HepG2 (cell line): Measurements from ENCODE around the gene TFEB. TPM values are rescaled to one million over a fixed set of nuclear protein-coding genes. Genes with fewer than 3 reads are reported as not detected.

Experiments
- AGO2 ChIP-seq: fragments of 200-400 bp; formaldehyde crosslinking; optimal IDR thresholded peaks from 2 replicates; pipeline ENCODE3; 2017; ENCODE audit warnings: mild to moderate bottlenecking, low read depth, low read length, moderate library complexity
- ATAD3A ChIP-seq: sonication (generic); formaldehyde crosslinking; IDR thresholded peaks from 2 replicates; pipeline ENCODE4 v1.4.0; 2020; ENCODE audit warnings: missing genetic modification reagents
- CBX5 ChIP-seq: sonication (generic); formaldehyde crosslinking; IDR thresholded peaks from 2 replicates; pipeline ENCODE4 v1.4.0; 2020; ENCODE audit warnings: missing genetic modification reagents, borderline replicate concordance
- CEBPG ChIP-seq: IDR thresholded peaks from 2 replicates; pipeline ENCODE4 v1.6.1; 2016
- CENPT ChIP-seq: sonication (generic); formaldehyde crosslinking; IDR thresholded peaks from 2 replicates; pipeline ENCODE4 v1.8.0; 2022; ENCODE audit warnings: low read depth, mild to moderate bottlenecking, moderate library complexity, missing genetic modification reagents
- CHCHD3 ChIP-seq: sonication (generic); formaldehyde crosslinking; IDR thresholded peaks from 2 replicates; pipeline ENCODE4 v1.8.0; 2022; ENCODE audit warnings: mild to moderate bottlenecking, missing genetic modification reagents, moderate library complexity
- DNMT1 ChIP-seq: sonication (generic); formaldehyde crosslinking; IDR thresholded peaks from 2 replicates; pipeline ENCODE4 v1.5.1; 2020; ENCODE audit warnings: mild to moderate bottlenecking, missing genetic modification reagents
- EEA1 ChIP-seq: sonication (generic); formaldehyde crosslinking; IDR thresholded peaks from 2 replicates; pipeline ENCODE4 v1.5.1; 2020; ENCODE audit warnings: mild to moderate bottlenecking, missing genetic modification reagents, borderline replicate concordance
- FOXO1 ChIP-seq: sonication (generic); formaldehyde crosslinking; IDR thresholded peaks from 2 replicates; pipeline ENCODE4 v1.4.0; 2020; ENCODE audit warnings: missing genetic modification reagents
- IRF9 ChIP-seq: sonication (generic); formaldehyde crosslinking; IDR thresholded peaks from 2 replicates; pipeline ENCODE4 v1.8.0; 2022; ENCODE audit warnings: missing genetic modification reagents, mild to moderate bottlenecking, borderline replicate concordance
- ISL2 ChIP-seq: sonication (generic); formaldehyde crosslinking; IDR thresholded peaks from 2 replicates; pipeline ENCODE4 v1.5.0; 2020; ENCODE audit warnings: missing genetic modification reagents
- MTA3 ChIP-seq: sonication (generic); formaldehyde crosslinking; IDR thresholded peaks from 2 replicates; pipeline ENCODE4 v1.4.0; 2020; ENCODE audit warnings: missing genetic modification reagents
- MXD4 ChIP-seq: IDR thresholded peaks from 2 replicates; pipeline ENCODE4 v1.6.1; 2016; ENCODE audit warnings: mild to moderate bottlenecking, missing biosample characterization, missing genetic modification reagents
- NFE2L1 ChIP-seq: sonication (generic); formaldehyde crosslinking; IDR thresholded peaks from 2 replicates; pipeline ENCODE4 v1.4.0; 2020; ENCODE audit warnings: missing genetic modification reagents, mild to moderate bottlenecking, borderline replicate concordance
- NR2F6 ChIP-seq, 2 experiments: IDR thresholded peaks; 2 replicates each; pipeline ENCODE4 v1.6.1; 2016; ENCODE audit warnings: antibody characterized with exemption in 1 of 2, mild to moderate bottlenecking in 1 of 2
- SAFB2 ChIP-seq: sonication (generic); formaldehyde crosslinking; IDR thresholded peaks from 2 replicates; pipeline ENCODE4 v1.5.1; 2020; ENCODE audit warnings: missing genetic modification reagents, low read depth, mild to moderate bottlenecking, borderline replicate concordance
- SALL1 ChIP-seq: sonication (generic); formaldehyde crosslinking; IDR thresholded peaks from 2 replicates; pipeline ENCODE4 v1.8.0; 2022; ENCODE audit warnings: mild to moderate bottlenecking, missing genetic modification reagents
- SYNCRIP ChIP-seq: fragments of 200-400 bp; formaldehyde crosslinking; IDR thresholded peaks from 2 replicates; pipeline ENCODE4 v1.6.1; 2018; ENCODE audit warnings: mild to moderate bottlenecking, low read depth, low read length; ENCODE audit not compliant: insufficient read depth
- ZFX ChIP-seq: sonication (generic); formaldehyde crosslinking; IDR thresholded peaks from 2 replicates; pipeline ENCODE4 v1.4.0; 2020; ENCODE audit warnings: mild to moderate bottlenecking, low read depth, missing genetic modification reagents, moderate library complexity
- ZFYVE20 ChIP-seq: sonication (generic); formaldehyde crosslinking; IDR thresholded peaks from 2 replicates; pipeline ENCODE4 v1.8.0; 2023; ENCODE audit warnings: low read depth, mild to moderate bottlenecking, moderate library complexity, missing genetic modification reagents, borderline replicate concordance
- ZKSCAN8 ChIP-seq: IDR thresholded peaks from 2 replicates; pipeline ENCODE4 v1.6.1; 2016; ENCODE audit warnings: borderline replicate concordance, missing genetic modification reagents, missing compliant biosample characterization
- ZMYM4 ChIP-seq: sonication (generic); formaldehyde crosslinking; IDR thresholded peaks from 2 replicates; pipeline ENCODE4 v1.8.1; 2023; ENCODE audit warnings: mild to moderate bottlenecking, missing genetic modification reagents
- ZNF17 ChIP-seq: sonication (generic); formaldehyde crosslinking; IDR thresholded peaks from 2 replicates; pipeline ENCODE4 v1.5.0; 2020; ENCODE audit warnings: mild to moderate bottlenecking, missing genetic modification reagents
- ZNF580 ChIP-seq: IDR thresholded peaks from 2 replicates; pipeline ENCODE4 v1.6.1; 2016; ENCODE audit warnings: low read depth, borderline replicate concordance
- ZNF646 ChIP-seq: sonication (generic); formaldehyde crosslinking; IDR thresholded peaks from 2 replicates; pipeline ENCODE4 v1.9.0; 2021; ENCODE audit warnings: mild to moderate bottlenecking, missing genetic modification reagents
- polyA plus RNA-seq, 8 experiments: library from polyadenylated mRNA; depleted of rRNA in 3 of 8; stranded (reverse) in 7 of 8; unstranded in 1 of 8; fragments of >200 nt; fragmentation: Illumina TruSeq in 4 of 8; extraction: Trizol in 4 of 8; gene quantifications; 2 replicates each; pipeline versions ENCODE4 v1.2.1 to v1.2.3, GENCODE V29; 2011 to 2016; ENCODE audit warnings: low read depth in 4 of 8, missing spikeins in 1 of 8, mixed read lengths in 1 of 8; ENCODE audit not compliant: insufficient read depth in 1 of 8
- total RNA-seq, 5 experiments: library from RNA; depleted of rRNA; stranded (reverse); fragments of >200 nt; fragmentation: Illumina TruSeq; extraction: Trizol; gene quantifications; 2 replicates each; pipeline ENCODE4 v1.2.3, GENCODE V29; 2016; ENCODE audit warnings: low read depth in 1 of 5

TFEB gene
- total and polyA plus RNA-seq, 2 of the 13 experiments (the other 11 are each of a cell fraction or from before 2014, with no cell fraction given), result 13.3 to 18.7 TPM

- no peak for TF ChIP-seq NR2F6 (IDR thresholded peaks at IDR 0.05)
- TF ChIP-seq NR2F6 (CRISPR knock-in tag; IDR thresholded peaks at IDR 0.05), result no peak
- no peak for TF ChIP-seq SAFB2
- 0 out of 2 replicates have a peak, but pooled peaks have one; percentile 8 for TF ChIP-seq ZMYM4
- peak; percentile 39 for TF ChIP-seq SALL1 (CRISPR knock-in tag)
- no peak for TF ChIP-seq MXD4 (CRISPR knock-in tag)
- peak; percentile 30; the same call in 1 of the 2 replicates for TF ChIP-seq FOXO1 (CRISPR knock-in tag)
- TF ChIP-seq CEBPG (CRISPR knock-in tag), result no peak
- TF ChIP-seq ZNF646, result no peak
- TF ChIP-seq CENPT (CRISPR knock-in tag), result no peak
- no peak for TF ChIP-seq IRF9 (CRISPR knock-in tag)
- no peak for TF ChIP-seq ATAD3A (CRISPR knock-in tag)
- TF ChIP-seq CHCHD3 (CRISPR knock-in tag), result no peak
- TF ChIP-seq NFE2L1 (CRISPR knock-in tag), result no peak
- no peak for TF ChIP-seq ZKSCAN8
- 0 out of 2 replicates have a peak, but pooled peaks have one; percentile 37 for TF ChIP-seq EEA1 (CRISPR knock-in tag)
- 0 out of 2 replicates have a peak, but pooled peaks have one; percentile 11 for TF ChIP-seq ZNF580
- peak; percentile 69 for TF ChIP-seq AGO2
- TF ChIP-seq DNMT1 (CRISPR knock-in tag), result no peak
- TF ChIP-seq MTA3, result no peak
- no peak for TF ChIP-seq ZNF17 (CRISPR knock-in tag)
- TF ChIP-seq ZFX, result 0 out of 2 replicates have a peak, but pooled peaks have one; percentile 38
- TF ChIP-seq CBX5 (CRISPR knock-in tag), result 0 out of 2 replicates have a peak, but pooled peaks have one; percentile 15
- TF ChIP-seq SYNCRIP, result no peak
- no peak for TF ChIP-seq ZFYVE20
- TF ChIP-seq ISL2, result no peak
Observed at GRCh38 chr6:41746107-41746506, 10.7 kb upstream of the TFEB start (continued).
